DMS79 treated with DMSO at 0.1 percent for 48 hours (cell line): ENCODE measurements around the gene HSPA4.

Experiments
- DNase-seq: peaks from one replicate; lab custom pipeline; 2025; lab: John Stamatoyannopoulos, UW

HSPA4 gene

GRCh38 chr5:133106343-133106742, 54.5 kb downstream of the HSPA4 start:
- no peak for DNase-seq

- DNase-seq, result no peak
These were observed 55.2 kb downstream of the HSPA4 start for GRCh38 chr5:133106761-133107572.

- DNase-seq, result no peak
These were observed 56.7 kb downstream of the HSPA4 start for GRCh38 chr5:133108481-133108921.

- no peak for DNase-seq
These were observed 58.1 kb downstream of the HSPA4 start for GRCh38 chr5:133109655-133110483.

- no peak for DNase-seq
These were observed 58.9 kb downstream of the HSPA4 start for GRCh38 chr5:133110709-133111108.

GRCh38 chr5:133111299-133111698, 59.5 kb downstream of the HSPA4 start:
- DNase-seq, result peak; percentile 44

- DNase-seq, result no peak
These were observed 60.3 kb downstream of the HSPA4 start for GRCh38 chr5:133112026-133112660.

GRCh38 chr5:133113331-133114061, 61.7 kb downstream of the HSPA4 start:
- DNase-seq, result no peak

GRCh38 chr5:133114166-133114932, 62.5 kb downstream of the HSPA4 start:
- DNase-seq, result no peak

- DNase-seq, result no peak
These were observed 63.1 kb downstream of the HSPA4 start for GRCh38 chr5:133114933-133115310.

- no peak for DNase-seq
These were observed 64.8 kb downstream of the HSPA4 start for GRCh38 chr5:133116601-133117000.

- DNase-seq, result no peak
These were observed 65.5 kb downstream of the HSPA4 start for GRCh38 chr5:133117166-133117911.

- peak; percentile 5 for DNase-seq
These were observed 66.2 kb downstream of the HSPA4 start for GRCh38 chr5:133117912-133118445.

- no peak for DNase-seq
These were observed 66.9 kb downstream of the HSPA4 start for GRCh38 chr5:133118741-133119140.

- no peak for DNase-seq
These were observed 67.5 kb downstream of the HSPA4 start for GRCh38 chr5:133119233-133119711.

GRCh38 chr5:133120156-133120750, 68.4 kb downstream of the HSPA4 start:
- DNase-seq, result no peak

- no peak for DNase-seq
These were observed 69.3 kb downstream of the HSPA4 start for GRCh38 chr5:133121080-133121479.

- DNase-seq, result no peak
These were observed 69.9 kb downstream of the HSPA4 start for GRCh38 chr5:133121611-133122150.

- DNase-seq, result no peak
These were observed 70.9 kb downstream of the HSPA4 start for GRCh38 chr5:133122711-133123110.
